Stimulated activated CD4-positive, alpha-beta T cell treated with anti-CD3 and anti-CD28 coated beads, Interleukin-4, amount 100 ng/mL, for 24 hours (primary cell): ENCODE measurements around the gene ATP11A.
"Not testable (repeated sequence)": the region's sequence is repeated elsewhere in the genome, so short reads cannot be mapped to it uniquely, and the experiment has no call there.

Experiments used
- DNase-seq: peaks from one replicate; pipeline ENCODE4 v3.0.0-alpha.2; 2020

Gene ATP11A

GRCh38 chr13:112693831-112694497, 4.1 kb downstream of the ATP11A start:
- no peak for DNase-seq

- no peak for DNase-seq
These were observed 5.3 kb downstream of the ATP11A start for GRCh38 chr13:112695121-112695520.

GRCh38 chr13:112696001-112696868, 6.4 kb downstream of the ATP11A start:
- no peak for DNase-seq

DNA sequence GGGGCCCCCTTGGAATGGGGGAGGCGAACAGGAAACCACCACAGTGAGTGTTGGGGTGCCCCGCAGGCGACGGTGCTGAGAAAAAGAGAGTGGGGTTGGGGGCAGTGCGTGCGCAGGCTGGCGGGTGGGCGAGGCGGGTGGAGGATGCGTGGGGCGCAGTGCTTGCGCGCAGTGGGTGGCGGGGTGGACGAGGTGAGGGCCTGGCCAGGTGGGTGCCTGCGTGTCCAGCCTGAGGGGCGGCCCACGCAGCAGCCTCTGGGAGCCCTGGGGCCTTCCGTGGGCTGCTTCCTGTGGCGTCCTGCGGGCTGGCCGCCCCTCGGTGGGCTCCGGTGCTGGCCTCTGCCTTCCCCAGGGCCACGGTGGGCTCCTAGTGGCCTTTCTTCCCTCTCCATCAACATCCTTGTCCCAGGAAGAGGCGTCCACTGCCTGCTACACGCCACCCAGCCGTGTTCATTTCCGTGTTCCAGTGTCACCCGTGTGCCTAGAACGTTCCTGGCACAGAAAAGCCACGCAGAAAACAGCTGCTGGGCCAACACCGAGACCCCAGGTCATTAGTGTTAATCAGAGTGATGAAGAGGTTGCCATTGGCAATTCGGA, 7.1 kb downstream of the ATP11A start:
- DNase-seq: no peak

DNA sequence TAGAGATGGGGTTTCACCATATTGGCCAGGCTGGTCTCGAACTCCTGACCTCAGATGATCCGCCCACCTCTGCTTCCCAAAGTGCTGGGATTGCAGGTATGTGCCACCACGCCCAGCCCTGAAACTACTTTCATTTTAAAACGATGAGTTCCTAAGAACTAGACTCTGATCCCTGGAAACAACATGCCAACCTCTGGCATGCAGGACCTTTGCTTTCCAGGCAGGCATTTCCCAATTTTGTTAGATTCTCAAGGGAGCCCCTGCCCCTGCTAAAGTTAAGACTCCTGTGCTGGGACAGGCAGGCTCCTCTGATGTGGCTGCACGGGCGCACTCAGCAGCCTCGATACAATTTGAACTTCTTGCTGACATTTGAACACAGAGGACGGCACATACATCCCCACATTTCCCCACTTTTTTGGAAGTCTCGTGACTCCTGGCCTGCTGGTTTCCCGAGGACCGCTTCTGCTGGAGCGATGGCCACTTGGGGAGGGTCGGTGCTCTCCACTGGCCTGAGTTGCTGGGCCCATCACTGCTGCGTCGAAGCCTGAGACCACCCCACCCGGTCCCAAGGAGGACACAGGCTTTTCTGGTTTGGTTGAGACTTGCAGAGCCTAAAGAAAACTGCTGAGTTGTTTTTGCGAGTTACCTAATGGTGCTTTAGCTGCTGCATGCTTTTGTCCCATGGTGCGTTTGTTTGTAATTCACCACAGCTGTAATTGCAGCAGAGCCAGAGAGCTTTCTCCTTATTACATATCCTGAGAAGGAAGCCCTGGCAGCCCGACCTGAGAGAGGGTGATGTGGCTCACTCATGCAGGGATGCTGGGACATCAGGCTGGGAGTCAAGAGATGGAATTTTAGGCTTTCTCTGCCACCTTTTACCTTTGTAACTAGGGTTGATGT, 8.2 kb downstream of the ATP11A start:
- no peak for DNase-seq

DNA sequence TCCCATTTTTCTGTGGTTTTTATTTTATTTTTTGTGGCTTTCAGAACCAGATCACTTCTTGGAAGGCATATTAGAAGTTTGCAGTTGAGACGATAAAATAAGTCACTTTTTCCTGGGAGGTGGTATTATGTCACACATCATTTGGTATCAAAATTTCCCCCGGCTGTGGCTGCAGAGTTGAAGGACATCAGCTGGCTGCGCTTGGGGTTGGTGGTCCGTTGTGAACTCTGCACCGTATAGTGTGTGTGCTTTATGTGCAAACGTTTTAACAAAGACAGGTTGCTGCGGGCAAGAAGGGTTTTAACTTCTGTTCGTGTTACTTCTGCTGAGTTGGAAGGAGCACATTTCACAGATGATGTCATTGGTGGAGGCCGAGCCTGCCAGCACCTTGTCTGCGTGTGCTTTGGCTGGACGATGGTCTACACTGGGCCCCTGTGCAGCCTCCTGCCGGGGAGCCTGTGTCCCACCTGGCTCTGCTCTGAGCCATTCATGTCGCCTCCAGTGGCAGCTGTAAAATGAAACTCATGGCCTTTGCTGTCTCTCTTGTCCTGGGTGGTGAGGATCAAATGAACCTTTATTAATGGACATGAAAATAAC, 9.6 kb downstream of the ATP11A start:
- DNase-seq: no peak

DNA sequence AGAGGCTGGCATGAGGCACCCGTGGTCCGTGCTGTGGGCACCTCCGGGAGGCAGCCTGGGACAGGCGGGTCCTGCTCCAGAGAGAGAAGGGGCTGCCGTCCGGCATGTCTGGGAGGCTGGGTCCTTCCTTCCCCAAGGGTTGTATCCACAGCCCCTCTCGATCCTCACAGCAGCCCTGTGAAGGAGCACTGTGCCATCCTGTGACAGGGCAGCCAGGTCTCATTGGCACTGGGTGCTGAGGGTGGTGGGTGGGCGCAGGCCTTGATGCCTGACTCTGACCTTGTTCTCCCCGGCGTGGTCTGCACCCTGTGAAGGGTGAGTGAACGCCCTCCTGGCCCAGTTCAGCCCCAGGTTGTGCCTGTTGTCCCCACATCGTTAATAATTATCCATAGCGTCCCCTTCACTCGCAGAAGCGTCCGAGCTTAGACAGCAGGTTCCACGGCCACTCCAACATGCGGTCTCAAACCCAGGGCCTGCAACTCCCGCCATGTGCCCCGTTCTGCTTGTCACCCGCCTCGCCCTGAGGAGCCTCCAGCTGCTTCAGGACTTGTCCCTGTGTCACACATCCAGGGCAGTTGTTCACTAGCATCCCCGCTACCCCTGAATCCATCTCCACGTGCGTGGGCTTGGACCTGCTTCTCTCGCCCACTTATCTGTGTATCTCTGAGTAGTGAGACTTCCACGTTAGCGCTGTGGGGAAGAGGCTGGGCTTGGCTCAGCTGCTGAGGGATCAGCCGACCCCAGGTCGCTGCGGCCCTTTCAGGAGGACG, 10.6 kb downstream of the ATP11A start:
- DNase-seq: no peak

DNA sequence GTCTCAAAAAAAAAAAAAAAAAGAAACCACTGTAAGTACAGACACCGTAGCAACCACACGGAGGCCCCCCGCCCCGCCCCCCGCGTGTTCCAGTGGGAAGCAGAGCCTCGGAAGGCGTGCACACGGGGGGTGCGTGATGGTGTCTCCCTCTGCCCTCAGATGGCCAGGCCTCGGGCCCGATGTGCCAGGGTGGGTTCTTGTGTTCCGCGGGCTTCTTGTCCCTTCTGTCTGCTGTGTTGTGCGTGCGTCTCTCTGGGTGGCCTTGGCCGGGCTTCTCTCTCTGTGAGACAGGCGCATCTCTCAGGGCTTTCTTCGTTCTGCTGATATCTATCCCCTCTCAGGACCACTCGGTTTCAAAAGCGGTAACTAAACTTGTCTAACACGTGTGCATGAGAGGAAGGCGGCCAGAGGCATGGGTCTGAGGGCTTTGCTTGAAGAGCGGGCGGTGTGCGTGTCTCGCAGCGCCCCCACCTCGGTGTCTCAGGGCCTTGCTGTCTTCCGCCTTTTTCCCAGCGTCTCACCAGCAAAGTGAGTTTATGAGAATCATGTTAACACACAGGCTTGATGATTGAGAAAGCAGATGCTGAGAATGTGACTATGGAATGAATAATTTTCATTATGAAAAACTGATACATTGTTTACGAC, 12.6 kb downstream of the ATP11A start:
- DNase-seq: no peak

GRCh38 chr13:112702986-112703379, 13.1 kb downstream of the ATP11A start:
- no peak for DNase-seq

- DNase-seq: no peak
These were observed 13.8 kb downstream of the ATP11A start for GRCh38 chr13:112703449-112704284.

GRCh38 chr13:112704308-112705145, 14.7 kb downstream of the ATP11A start:
- DNase-seq: no peak

GRCh38 chr13:112705286-112705685, 15.4 kb downstream of the ATP11A start:
- no peak for DNase-seq

- DNase-seq: no peak
These were observed 16.3 kb downstream of the ATP11A start for GRCh38 chr13:112706171-112706570.

GRCh38 chr13:112708560-112709240, 18.9 kb downstream of the ATP11A start:
- no peak for DNase-seq

DNA sequence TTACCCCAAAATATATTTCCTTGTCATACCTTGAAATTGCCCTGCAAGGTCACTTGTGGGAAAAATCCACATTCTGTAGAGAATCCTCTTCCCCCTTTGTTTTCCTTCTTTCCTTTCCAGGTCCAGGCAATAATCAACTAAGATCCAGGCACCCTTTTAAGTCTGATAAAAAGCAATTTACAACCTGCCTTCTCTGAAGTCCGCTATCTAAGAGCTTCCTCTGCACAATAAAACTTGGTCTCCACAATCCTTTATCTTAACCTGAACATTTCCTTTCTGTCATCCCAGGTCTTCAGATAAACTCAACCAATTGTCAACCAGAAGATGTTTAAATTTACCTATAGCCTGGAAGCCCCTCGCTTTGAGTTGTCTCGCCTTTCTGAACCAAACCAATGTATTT, 19.5 kb downstream of the ATP11A start:
- not testable (repeated sequence) for DNase-seq

DNA sequence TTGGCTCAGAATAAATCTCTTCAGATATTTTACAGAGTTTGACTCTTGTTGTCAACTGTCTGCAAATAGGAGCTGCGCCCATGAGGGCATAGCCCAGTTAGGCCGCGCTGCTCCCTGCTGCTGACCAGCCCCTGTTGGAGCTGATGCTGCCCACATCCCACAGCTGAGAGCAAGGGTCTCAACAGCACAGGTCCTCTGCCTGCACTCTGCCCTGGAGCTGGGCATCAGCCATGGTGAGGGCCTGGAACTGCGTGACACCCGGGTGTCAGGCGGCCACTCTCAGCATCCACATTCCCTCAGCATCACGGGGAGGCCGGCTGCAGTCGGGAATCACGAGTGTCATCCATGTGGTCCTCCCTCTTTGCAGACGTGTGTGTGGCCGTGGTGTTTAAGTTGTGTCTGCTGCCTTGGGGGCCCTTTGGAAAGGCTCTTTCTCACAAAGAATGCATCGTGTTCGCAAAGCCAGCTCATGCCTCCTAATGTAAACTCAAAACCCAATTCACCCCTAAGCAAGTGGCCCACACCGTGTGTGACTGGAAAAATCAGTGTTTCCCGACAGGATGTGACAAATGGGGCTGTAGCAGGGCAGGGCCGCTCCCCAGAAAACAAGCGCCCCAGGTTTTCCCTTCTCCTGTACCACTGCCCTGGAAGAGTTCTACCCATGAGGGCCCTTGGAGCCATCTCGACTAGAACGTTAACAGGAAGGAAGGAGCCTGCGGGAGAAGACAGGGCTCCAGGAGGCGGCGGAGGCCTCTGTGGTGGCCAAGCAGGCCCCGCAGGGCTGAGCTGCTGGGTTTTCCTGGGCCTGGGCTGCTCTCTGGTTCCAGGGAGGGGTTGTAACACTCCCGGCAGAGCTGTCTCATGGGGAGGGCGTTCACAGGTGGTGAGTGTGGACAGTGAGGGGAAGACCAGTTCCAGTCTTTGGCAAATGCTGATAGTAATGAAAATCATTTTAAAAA, 20.3 kb downstream of the ATP11A start:
- no peak for DNase-seq

- DNase-seq: no peak
These were observed 21.2 kb downstream of the ATP11A start for GRCh38 chr13:112710855-112711527.
